ENCODE data around the gene RAB40B.

The RAB40B gene

GRCh38 chr17:82665217-82665616, 33.3 kb downstream of the RAB40B start:
- no peak for ATAC-seq

GRCh38 chr17:82664701-82665182, 33.8 kb downstream of the RAB40B start:
- TF ChIP-seq POU6F1 (CRISPR knock-in tag; IDR thresholded peaks at IDR 0.05; ENCODE audit: borderline replicate concordance, low read depth) (no peak), RARB (CRISPR knock-in tag; IDR thresholded peaks at IDR 0.05) (no peak), TCF4 (CRISPR knock-in tag; IDR thresholded peaks at IDR 0.05; ENCODE audit: borderline replicate concordance) (no peak), ARNTL (CRISPR knock-in tag; IDR thresholded peaks at IDR 0.05; ENCODE audit: borderline replicate concordance, low read depth) (no peak), ZNF70 (CRISPR knock-in tag; IDR thresholded peaks at IDR 0.05) (no peak), PATZ1 (CRISPR knock-in tag; IDR thresholded peaks at IDR 0.05; ENCODE audit: borderline replicate concordance) (no peak), ZNF565 (CRISPR knock-in tag; conservative IDR thresholded peaks at IDR 0.05; ENCODE audit: low read depth) (no peak), ZC3H10 (CRISPR knock-in tag; IDR thresholded peaks at IDR 0.05) (no peak), ZFP30 (CRISPR knock-in tag; IDR thresholded peaks at IDR 0.05) (no peak), PPARA (CRISPR knock-in tag; IDR thresholded peaks at IDR 0.05; ENCODE audit: borderline replicate concordance) (no peak), ESRRG (CRISPR knock-in tag; IDR thresholded peaks at IDR 0.05) (no peak), BACH2 (CRISPR knock-in tag; IDR thresholded peaks at IDR 0.05; ENCODE audit: borderline replicate concordance) (no peak), SNAI2 (CRISPR knock-in tag; IDR thresholded peaks at IDR 0.05) (no peak), ISL1 (CRISPR knock-in tag; IDR thresholded peaks at IDR 0.05) (no peak), GLIS3 (CRISPR knock-in tag; IDR thresholded peaks at IDR 0.05) (no peak), TOX (CRISPR knock-in tag; IDR thresholded peaks at IDR 0.05; ENCODE audit: borderline replicate concordance) (no peak), CSDC2 (CRISPR knock-in tag; IDR thresholded peaks at IDR 0.05) (no peak), ZFP3 (CRISPR knock-in tag; IDR thresholded peaks at IDR 0.05) (no peak), OSR1 (CRISPR knock-in tag; IDR thresholded peaks at IDR 0.05) (no peak), CSRNP3 (CRISPR knock-in tag; IDR thresholded peaks at IDR 0.05) (no peak)
- no peak; the same call in 2 of the 3 replicates for ATAC-seq

More at GRCh38 chr17:82665217-82665616, 33.3 kb downstream of the RAB40B start:
- no peak for TF ChIP-seq ISL1 (CRISPR knock-in tag; IDR thresholded peaks at IDR 0.05)

- TF ChIP-seq ISL1 (CRISPR knock-in tag; IDR thresholded peaks at IDR 0.05), result no peak
- TF ChIP-seq RARB (CRISPR knock-in tag; IDR thresholded peaks at IDR 0.05), result no peak
- ATAC-seq, result no peak
Measured at GRCh38 chr17:82664276-82664575, 34.3 kb downstream of the RAB40B start.

- ATAC-seq, result no peak
- TF ChIP-seq POU6F1 (CRISPR knock-in tag; IDR thresholded peaks at IDR 0.05; ENCODE audit: borderline replicate concordance, low read depth) (no peak), BACH2 (CRISPR knock-in tag; IDR thresholded peaks at IDR 0.05; ENCODE audit: borderline replicate concordance) (no peak)
Measured at GRCh38 chr17:82663381-82664275, 34.9 kb downstream of the RAB40B start.

Data from SK-N-SH treated with all-trans-retinoic acid at 6 μM for 48 hours (cell line).